ENCODE results near the gene FGF12. TPM values are rescaled to one million over a fixed set of nuclear protein-coding genes. Genes with fewer than 3 reads are reported as not detected.

Gene FGF12
- total and polyA plus RNA-seq, 2 experiments from 2014 or later: 6.0 to 14.3 TPM

GRCh38 chr3:192675958-192676649, 51.2 kb downstream of the FGF12 start:
- no peaks in the 10 kb centered on the region for H3K27me3 Mint-ChIP-seq (ENCODE audit: insufficient read depth, low read depth, poor library complexity)
- no peak for TF ChIP-seq CREB1 (CRISPR knock-in tag; IDR thresholded peaks at IDR 0.05; ENCODE audit: low read depth)
- TF ChIP-seq CTCF (conservative IDR thresholded peaks at IDR 0.05; ENCODE audit: low read depth in 2 of 2): no peak
- TF ChIP-seq JUNB (IDR thresholded peaks at IDR 0.05; ENCODE audit: unreplicated experiment): no peak
- TF ChIP-seq ZNF462 (CRISPR knock-in tag; IDR thresholded peaks at IDR 0.05): no peak
- no peak for TF ChIP-seq EZH2 (IDR thresholded peaks at IDR 0.05; ENCODE audit: low read depth, unreplicated experiment)
- TF ChIP-seq POLR2AphosphoS5 (IDR thresholded peaks at IDR 0.05; ENCODE audit: low read depth): no peak
- H3K36me3 Mint-ChIP-seq (ENCODE audit: low read depth): peaks cover 5% of the 10 kb centered on the region; the same call in 2 of the 3 replicates

More at GRCh38 chr3:192675958-192676649, 51.2 kb downstream of the FGF12 start:
- Histone ChIP-seq H3K9me2 (ENCODE audit: insufficient read depth) (peaks cover 3% of the 10 kb centered on the region), H3K4me1 (ENCODE audit: insufficient read depth) (0 out of 2 replicates have a peak, but pooled peaks cover 5% of the 10 kb centered on the region), H3K36me3 (ENCODE audit: insufficient read depth) (no peaks in the 10 kb centered on the region), H4K20me1 (replicated peaks; ENCODE audit: insufficient read depth) (no peaks in the 10 kb centered on the region), H3K79me2 (replicated peaks; ENCODE audit: insufficient read depth) (no peaks in the 10 kb centered on the region), H3K4me3 (no peak overlapping the region), H3K4me2 (no peak overlapping the region), H3F3A (replicated peaks; ENCODE audit: low read depth) (no peaks in the 10 kb centered on the region), H2AFZ (no peak overlapping the region), H3K27me3 (ENCODE audit: insufficient read depth) (no peaks in the 10 kb centered on the region), H3K27ac (ENCODE audit: low read depth) (no peak overlapping the region)
- H3K4me1 Mint-ChIP-seq: peaks cover 12% of the 10 kb centered on the region
- ATAC-seq (no peak), DNase-seq (ENCODE audit: low spot score) (no peak)
- no peak overlapping the region for H3K4me3 Mint-ChIP-seq
- H3K27ac Mint-ChIP-seq: no peak overlapping the region
- no peaks in the 10 kb centered on the region for H3K9me3 Mint-ChIP-seq
